T-helper 9 cell (primary cell): Measurements from ENCODE around the gene PLAC9.
"Not testable (repeated sequence)": the region's sequence is repeated elsewhere in the genome, so short reads cannot be mapped to it uniquely, and the experiment has no call there.

Source experiments
- DNase-seq: peaks from one replicate; pipeline ENCODE4 v3.0.0-alpha.2; 2020
- total RNA-seq, 2 donors: gene quantifications; one replicate each; lab custom pipeline; 2026; lab: John Stamatoyannopoulos, UW

The PLAC9 gene
- 0 reads per million in 2 donors for total RNA-seq

- no peak for DNase-seq
Measured at GRCh38 chr10:80132299-80133139, at the start of gene PLAC9. PLAC9 (plus strand) TSS chr10:80132730; CDS start chr10:80132763, 33 bp downstream.

- no peak for DNase-seq
Measured at GRCh38 chr10:80090121-80090520, 42.4 kb upstream of the PLAC9 start.

- DNase-seq, result no peak
Measured at GRCh38 chr10:80094231-80094630, 38.3 kb upstream of the PLAC9 start.

- not testable (repeated sequence) for DNase-seq
Measured at GRCh38 chr10:80098272-80098671, 34.3 kb upstream of the PLAC9 start.

- DNase-seq, result not testable (repeated sequence)
Measured at GRCh38 chr10:80099295-80099694, 33.2 kb upstream of the PLAC9 start.

- DNase-seq, result no peak
Measured at GRCh38 chr10:80100116-80100515, 32.4 kb upstream of the PLAC9 start.

- no peak for DNase-seq
Measured at GRCh38 chr10:80100861-80101695, 31.5 kb upstream of the PLAC9 start.

GRCh38 chr10:80104066-80104926 is 28.2 kb upstream of the PLAC9 start:
- no peak for DNase-seq

GRCh38 chr10:80108576-80109239 is 23.8 kb upstream of the PLAC9 start:
- no peak for DNase-seq

GRCh38 chr10:80110986-80111385 is 21.5 kb upstream of the PLAC9 start:
- no peak for DNase-seq

- DNase-seq, result no peak
Measured at GRCh38 chr10:80118669-80119068, 13.9 kb upstream of the PLAC9 start.

- no peak for DNase-seq
Measured at GRCh38 chr10:80122110-80122710, 10.3 kb upstream of the PLAC9 start.

- DNase-seq, result no peak
Measured at GRCh38 chr10:80122746-80123145, 9.8 kb upstream of the PLAC9 start.

GRCh38 chr10:80126876-80127275 is 5.7 kb upstream of the PLAC9 start:
- DNase-seq, result no peak

- no peak for DNase-seq
Measured at GRCh38 chr10:80131499-80131901, 1.0 kb upstream of the PLAC9 start.

- no peak for DNase-seq
Measured at GRCh38 chr10:80133206-80133605, 676 bp downstream of the PLAC9 start.

- DNase-seq, result not testable (repeated sequence)
Measured at GRCh38 chr10:80133687-80134086, 1.2 kb downstream of the PLAC9 start.

- no peak for DNase-seq
Measured at GRCh38 chr10:80136134-80136571, 3.6 kb downstream of the PLAC9 start.

- no peak for DNase-seq
Measured at GRCh38 chr10:80137031-80137862, 4.7 kb downstream of the PLAC9 start.

- DNase-seq, result no peak
Measured at GRCh38 chr10:80137920-80138319, 5.4 kb downstream of the PLAC9 start.

- DNase-seq, result no peak
Measured at GRCh38 chr10:80139265-80139664, 6.7 kb downstream of the PLAC9 start.
